GM11168 (cell line): ENCODE data around the gene CDC7.

ENCODE experiments used
- in situ Hi-C: fragments of 300-500 bp; cut with MboI; formaldehyde crosslinking; loops from one replicate; pipeline ENCODE4 v1.12.0; 2022; ENCODE audit warnings: low sequenced_read_pairs; ENCODE audit not compliant: unreplicated experiment

CDC7 gene

DNA sequence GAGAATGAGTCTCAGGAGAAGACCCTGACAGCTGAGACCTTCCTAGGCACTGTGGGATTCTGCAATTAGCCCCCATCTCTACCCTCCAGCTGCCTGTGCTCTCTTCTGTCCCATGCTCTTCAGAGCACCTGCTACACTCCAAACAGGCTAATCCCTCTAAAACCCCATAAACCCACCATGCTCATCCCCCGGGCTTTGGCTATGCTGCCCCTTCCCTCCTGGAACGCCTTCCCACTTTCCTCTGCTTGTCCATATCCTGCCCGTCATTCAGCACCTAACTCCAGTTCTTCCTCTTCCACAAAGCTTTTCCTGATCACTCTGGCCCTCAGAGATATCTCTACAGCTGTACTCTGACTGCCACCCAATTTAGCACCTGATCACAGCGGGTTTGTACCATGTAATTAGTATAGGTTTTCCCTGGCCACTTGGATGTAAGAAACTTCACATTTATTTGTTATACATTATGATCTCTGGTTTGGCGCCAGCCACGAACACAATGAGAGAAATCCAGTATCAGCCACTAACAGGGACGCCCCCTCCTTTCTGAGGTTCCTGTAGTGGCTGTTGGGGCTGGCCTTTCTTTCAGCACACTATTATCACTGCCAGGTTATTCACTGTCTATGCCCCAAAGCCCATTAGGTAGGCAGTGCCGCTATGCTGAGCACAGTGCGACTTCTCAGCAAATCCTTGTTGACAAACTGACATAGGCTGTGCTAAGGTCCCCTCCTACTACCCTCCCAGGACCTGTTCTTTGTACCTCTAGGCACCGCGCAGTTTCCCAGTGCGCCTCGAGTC lies 45.1 kb downstream of the CDC7 start:
- in situ Hi-C loops, result no loop called here

DNA sequence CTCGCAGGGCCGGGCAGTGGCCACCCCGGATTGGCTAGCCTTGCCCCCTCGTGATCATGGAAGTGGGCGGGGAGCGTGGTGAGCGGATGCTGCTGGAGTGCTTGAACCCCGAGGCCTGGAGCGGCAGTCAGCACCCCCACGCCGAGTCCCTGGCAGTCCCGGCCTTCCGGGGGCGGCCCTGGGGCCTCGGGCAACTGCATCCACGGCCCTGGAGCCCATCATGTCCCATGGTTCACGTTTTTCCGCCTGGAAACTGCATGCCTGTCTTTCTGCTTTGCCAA lies 45.6 kb downstream of the CDC7 start:
- in situ Hi-C loops, result no loop called here

DNA sequence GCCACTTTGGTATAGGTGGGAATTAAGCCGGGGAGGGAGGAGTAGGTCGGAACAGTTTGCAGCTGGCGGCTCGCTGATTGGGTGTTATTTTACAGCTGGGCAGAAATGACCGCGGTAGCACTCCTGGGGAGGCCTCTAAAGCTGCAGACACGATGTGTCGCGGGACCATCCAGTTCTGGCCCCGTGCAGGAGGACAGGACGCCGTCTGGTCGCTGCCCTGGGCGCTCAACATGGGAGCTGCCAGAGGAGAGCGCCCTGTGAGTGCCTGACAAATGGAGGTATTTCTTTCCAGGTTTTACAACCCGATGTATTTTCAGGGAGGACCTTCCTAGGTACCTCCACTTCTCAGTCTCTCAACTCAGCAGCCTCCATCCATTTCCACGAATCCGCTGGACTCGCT lies 46.2 kb downstream of the CDC7 start:
- in situ Hi-C loops, result no loop called here

GRCh38 chr1:91548376-91549040 lies 47.9 kb downstream of the CDC7 start:
- in situ Hi-C loops, result no loop called here

- in situ Hi-C loops, result no loop called here
These were observed 48.5 kb downstream of the CDC7 start for GRCh38 chr1:91549041-91549735.

DNA sequence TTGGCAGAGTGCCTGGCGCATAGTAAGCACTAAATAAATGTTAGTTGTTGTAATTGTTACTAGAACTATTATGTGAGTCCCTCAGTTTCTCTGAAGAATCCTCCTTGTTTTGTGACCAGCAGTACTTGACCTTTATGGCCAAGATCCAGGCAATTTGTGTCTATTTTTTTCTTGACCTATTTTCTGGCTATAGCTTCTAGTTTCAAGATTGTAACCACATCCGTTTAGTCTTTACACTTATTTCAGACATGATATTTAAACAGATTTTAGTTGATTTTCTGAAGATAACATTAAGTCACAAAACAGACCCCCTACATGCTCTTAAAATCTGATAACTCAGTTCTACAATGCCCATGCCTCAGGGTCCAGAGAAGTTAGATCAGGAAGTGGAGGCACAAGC lies 50.3 kb downstream of the CDC7 start:
- in situ Hi-C loops, result no loop called here

DNA sequence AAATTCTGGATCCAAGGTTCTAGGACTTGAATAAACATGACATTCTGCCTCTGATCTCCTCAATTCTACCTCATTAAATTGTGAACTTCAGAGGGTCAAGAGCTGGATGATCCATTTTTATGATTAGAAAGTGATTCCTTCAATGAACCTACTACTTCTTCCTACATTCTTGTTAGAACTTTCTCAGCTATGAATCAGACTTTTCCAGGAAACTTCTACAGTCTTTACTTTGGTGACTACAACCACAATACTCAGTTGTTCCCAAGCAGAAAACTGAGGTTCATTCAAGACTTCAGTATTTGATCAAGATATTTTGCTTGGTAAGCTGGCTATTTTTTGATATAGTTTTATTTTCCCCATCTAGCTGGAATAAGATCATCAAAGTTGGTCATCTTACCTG lies 51.4 kb downstream of the CDC7 start:
- in situ Hi-C loops, result no loop called here

DNA sequence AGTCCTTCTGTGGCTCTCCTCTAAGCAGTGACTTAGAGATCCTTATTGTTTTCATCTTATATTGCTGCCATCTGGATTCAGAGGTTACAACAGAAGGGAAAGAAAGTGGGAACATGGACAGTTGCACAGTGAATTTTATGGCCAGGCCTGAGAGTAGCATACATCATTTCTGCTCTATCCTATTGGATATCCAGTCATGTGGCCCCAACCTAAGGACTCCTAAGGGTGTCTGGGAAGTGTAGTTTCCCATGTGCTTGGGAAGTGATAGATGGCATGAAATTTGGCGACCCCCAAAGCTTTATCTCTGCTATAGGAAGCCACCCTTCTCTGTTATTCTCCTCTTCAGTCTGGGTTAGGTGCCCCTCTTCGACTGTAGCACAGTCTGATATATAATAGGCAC lies 51.9 kb downstream of the CDC7 start:
- in situ Hi-C loops, result no loop called here

DNA sequence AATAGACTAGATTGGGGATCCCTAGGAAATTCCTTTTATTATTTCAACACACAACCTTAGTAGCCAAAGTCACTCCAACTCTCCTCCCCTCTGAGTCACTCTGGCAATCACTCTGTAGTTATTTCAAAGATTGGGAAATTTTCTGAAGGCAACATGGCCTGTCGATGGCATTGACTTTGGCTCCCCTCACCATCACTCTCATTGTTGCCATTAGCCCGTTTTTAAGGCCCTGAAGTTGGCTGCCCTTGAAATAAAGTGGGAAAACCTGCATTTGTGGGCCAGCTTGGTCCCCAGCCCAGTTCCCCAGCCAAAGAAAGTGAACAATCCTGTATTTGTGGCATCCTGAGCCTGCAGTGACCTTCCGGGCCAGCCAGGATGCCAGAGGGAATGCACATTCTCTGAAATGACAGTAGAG lies 52.5 kb downstream of the CDC7 start:
- in situ Hi-C loops, result no loop called here

GRCh38 chr1:91555074-91555730 lies 54.6 kb downstream of the CDC7 start:
- in situ Hi-C loops, result no loop called here

- in situ Hi-C loops, result no loop called here
These were observed 55.3 kb downstream of the CDC7 start for GRCh38 chr1:91555821-91556531.

- in situ Hi-C loops, result no loop called here
These were observed 55.9 kb downstream of the CDC7 start for GRCh38 chr1:91556556-91556955.

GRCh38 chr1:91557039-91557690 lies 56.5 kb downstream of the CDC7 start:
- in situ Hi-C loops, result no loop called here

GRCh38 chr1:91557826-91558225 lies 57.2 kb downstream of the CDC7 start:
- in situ Hi-C loops, result no loop called here

DNA sequence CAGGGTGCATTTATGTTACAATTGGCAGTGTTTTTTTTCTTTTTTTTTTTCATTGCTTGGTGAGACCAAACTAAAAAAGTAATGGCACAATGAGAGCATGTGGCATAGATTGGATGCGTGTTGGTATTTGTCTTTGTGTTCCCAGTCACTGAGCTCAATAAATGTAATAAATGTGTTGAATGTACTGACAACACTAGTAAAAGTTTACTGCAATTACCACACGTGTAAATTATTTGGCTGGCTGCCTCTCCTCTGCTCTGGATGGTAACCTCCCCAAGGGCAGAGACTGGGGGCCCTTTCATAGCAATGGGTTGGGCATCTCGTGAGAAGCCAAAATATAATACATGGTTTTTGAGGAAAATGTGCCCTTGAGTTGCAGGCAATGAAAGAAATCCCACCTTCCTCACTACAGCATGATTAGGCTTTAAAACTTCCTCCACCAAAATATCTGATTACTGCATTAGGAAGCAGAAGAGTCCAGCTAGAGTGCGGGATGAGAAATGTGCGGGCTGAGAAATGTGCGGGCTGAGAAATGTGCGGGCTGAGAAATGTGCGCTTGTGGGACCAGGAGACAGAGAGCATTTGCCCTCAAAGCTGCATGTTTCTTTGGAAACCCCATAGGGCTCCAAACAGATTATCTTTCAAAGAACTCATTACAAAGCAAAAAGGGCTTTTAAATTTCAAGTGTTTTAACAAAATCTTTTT lies 58.5 kb downstream of the CDC7 start:
- in situ Hi-C loops, result no loop called here

DNA sequence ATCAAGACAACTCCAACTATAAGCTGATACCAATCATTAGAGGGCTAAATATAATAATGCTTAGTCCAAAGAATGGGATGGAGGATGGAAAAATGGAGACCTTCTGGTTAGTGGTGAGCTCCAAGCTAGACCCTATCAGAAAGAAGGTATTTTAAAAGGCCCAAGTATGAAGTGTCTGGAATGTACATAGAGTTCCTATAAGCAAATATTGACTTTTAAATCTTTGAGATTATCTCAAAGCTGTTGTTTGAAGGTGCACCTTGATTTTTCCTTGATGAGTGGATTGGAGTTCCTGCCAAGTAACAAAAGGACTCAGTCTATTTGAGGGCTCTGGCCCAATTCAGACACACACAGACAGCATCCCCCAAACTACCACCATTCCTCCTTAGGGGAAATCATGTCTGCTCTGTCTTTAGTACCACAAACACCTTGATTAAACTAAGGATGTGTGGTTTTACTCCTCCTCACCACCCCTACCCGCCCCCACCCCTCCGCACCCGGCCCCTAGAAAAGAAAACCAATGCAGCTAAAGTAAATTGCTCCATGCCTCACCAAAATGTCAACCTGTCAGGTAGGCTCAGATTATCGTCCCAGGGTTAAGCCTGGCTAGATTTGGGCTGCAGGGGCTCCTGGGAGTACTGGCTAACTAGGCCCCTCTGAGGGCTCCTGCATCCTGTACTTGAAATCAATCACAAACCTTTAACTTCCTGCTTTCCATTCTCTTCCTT lies 59.4 kb downstream of the CDC7 start:
- in situ Hi-C loops, result no loop called here

- in situ Hi-C loops, result no loop called here
These were observed 64.4 kb downstream of the CDC7 start for GRCh38 chr1:91564888-91565701.

- in situ Hi-C loops, result no loop called here
These were observed 66.9 kb downstream of the CDC7 start for GRCh38 chr1:91567583-91567982.
